Measurements from ENCODE around the gene VANGL2.
"Not testable (repeated sequence)": the region's sequence is repeated elsewhere in the genome, so short reads cannot be mapped to it uniquely, and the experiment has no call there.

Gene VANGL2

DNA sequence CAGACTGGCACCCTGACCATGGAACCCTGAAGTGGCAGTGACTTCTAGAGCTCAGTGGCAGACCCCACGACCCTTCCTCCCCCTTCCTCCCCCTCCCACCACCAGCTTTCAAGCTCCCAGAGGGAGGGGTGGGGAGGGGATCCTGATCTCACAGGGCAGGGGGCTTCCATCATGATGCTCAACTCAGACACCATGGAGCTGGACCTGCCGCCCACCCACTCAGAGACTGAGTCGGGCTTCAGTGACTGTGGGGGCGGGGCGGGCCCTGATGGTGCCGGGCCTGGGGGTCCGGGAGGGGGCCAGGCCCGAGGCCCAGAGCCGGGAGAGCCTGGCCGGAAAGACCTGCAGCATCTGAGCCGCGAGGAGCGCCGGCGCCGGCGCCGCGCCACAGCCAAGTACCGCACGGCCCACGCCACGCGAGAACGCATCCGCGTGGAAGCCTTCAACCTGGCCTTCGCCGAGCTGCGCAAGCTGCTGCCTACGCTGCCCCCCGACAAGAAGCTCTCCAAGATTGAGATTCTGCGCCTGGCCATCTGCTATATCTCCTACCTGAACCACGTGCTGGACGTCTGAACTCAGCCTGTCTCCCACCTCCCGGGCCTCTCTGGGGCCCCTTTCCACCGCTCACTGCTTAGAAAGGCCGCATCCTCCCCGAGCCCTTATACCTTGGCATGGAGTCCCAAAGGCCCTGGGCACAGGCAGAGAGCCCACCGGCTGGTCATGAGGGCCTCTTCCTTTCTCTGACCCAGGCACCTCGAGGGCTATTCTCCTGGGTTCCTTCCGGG, 29.6 kb upstream of the VANGL2 start:
- DNase-seq = no peak

DNA sequence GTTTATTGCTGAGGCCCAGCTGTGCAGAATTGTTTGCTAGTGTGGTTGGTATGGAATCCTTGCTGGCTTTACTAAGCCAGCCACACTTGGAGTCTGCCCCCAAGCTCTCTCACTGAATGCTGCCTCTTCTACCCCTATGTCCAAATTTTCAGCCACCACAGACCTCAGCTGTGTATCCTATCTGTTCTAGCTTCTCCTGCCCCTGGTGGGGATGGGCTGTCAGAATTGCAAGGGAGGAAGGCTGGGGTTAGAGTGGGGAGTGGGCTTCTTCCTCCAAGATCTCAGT, 29.1 kb upstream of the VANGL2 start:
- no peak for DNase-seq

DNA sequence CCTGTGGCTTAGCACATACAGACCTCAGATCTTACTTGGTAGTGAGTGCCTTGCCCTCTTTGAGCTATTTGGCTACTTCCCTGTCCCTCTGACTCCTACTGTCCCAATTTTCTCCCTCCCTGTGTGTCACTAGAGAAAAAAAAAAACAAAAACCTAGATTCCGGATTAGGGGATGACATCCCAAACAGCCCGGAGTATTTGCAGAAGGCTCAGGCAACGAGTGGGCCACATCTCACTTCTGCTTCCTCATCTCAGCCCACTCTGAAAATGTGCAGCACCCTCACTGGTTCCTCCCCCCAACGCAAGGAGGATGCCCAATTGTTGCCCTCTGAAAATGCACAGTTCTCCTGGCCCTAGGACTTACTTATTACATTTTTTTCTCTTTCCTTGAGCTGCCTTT, 28.6 kb upstream of the VANGL2 start:
- no peak for DNase-seq

DNA sequence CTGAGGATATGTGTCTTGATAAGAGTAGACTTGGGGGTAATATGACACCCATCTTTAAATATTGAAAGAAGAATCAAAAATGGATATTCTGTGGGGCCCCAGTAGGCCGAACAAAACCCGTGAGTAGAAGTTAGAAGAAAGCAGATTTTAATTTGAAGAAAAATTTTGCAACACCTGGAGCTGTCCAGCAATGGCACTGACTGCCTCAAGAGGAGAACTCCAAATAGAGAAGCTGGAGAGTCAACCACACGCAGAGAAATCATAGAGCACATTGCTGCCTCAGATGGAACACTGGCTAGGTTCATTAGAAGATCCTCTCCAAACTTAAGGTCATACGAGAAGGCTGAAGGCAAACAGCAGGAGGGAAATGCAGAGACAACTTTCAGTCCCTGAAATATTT, 26.7 kb upstream of the VANGL2 start:
- DNase-seq = no peak

DNA sequence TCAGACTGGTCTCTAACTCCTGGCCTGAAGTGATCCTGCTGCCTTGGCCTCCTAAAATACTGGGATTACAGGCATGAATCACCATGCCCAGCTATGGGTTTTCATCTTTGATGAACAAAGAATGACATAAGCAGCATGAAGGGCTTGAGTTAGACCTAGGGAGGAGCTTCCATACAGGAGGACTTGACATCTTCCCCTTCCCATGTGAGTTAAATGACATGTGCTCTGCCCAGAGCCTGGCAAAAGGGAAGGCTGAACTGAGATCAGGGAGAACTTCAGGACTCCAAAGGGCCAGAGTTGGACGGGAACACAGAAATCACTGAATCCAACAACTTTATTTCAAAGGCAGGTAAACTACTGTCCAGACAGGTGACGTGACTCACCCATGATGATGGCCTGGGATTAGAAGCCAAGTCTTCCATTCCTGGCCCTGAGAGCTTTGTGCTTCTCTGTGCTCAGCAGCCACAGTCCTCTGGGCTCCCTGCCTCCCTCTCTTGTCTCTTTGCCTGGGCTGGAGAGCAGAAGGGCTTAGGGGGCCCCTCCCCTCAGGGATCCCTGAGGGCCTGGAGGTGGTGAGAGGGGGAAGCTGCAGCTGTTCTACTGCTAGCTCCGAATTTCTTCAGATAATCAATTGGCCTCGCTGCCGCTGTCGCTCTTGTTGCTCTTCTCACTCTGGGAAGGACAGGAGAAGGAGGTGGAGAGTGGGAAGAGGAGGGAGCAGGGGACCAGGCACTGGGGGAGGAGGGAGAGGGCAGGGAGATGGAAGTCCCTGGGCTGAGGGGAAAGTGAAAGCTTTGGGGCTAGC, 25.9 kb upstream of the VANGL2 start:
- DNase-seq = no peak

DNA sequence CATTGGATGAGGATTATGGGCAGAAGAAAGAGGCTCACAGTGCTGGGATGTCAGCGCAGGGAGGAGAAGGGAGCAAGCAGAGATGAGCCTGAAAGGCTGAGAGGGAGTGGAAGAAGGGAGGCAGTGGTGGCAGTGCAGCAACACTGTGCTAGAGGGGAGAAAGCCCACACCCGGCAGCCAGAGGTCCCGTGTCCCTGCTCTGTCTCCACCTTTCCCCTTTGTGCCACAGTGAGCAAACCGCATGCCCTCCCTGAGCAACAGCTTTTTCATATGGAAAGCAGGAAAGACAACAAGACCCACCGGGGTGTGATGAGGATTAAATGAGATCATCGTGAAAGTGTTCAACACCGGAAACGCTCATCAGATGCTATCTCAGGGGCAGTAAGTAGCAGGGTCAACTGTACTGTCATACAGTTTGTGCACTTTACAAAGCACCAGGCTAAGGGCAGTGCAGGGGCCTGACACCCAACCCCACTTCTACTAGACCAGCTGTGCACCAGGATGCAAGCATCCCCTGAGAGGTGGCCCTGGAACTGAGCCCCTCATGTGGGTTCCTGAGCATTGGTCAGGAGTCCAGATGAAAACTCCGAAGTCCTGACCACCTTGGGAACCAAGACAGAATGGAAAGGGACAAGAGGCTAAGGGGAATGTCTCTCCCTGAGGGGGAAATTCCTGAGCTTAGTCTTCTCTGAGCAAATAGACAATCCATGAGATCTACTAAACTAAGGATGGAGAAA, 24.4 kb upstream of the VANGL2 start:
- no peak for DNase-seq

DNA sequence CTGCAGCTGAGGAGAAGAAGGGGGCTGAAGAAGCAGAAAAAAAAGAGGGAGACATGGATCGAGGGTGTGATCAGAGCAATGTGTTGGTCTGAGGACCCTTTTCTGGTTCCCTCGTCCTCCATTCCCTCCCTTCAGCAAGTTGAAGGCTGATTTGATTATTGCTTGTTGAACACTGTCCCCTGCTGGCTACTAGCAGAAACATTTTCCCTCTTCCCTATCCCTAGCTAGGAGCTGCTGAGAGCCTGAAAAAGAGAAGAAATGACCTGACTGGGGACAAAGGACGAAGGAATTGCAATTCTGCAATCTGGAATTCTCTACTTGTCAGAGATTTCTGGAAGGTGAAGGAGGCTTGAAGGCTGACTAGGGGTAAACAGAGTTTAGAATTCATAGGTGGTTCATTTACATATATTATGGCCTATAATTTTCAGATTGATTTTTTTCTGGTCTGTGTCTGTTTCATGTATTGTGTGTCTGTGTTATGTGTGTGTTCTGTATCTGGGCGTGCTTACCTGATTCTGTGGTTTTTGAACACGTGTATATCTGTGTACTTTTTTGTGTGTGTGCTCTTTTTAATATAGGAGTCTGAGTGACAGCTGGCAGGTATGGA, 23.7 kb upstream of the VANGL2 start:
- no peak for DNase-seq

DNA sequence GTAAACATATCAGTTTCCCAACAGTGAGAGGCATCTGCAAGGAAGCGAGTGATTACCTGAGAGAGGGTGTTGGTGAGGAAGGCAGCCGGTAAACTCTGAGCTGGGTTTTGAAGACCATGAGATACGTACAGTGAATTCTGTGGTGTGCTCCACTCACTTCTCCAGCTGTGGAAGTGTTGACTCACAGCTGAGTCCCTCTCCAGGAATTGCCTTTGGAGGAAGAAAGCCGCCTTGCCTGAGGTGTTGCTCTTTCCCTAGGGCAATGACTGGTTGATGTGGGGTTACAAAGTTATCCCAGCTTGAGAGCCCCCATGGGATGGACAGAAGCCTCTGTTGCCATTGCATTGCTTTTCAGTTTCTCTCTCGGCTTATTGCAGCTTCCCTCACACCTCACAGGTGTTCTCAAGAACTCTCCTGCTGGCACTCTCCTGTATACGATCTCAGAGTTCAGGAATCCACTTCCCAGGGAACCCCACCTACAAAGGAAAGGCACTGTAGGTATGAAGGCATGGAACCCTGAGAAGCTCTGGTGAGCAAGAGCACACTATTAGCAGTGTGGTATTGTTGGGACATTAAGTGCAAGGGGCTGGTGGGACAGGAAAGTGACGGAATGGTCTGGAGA, 22.7 kb upstream of the VANGL2 start:
- DNase-seq = no peak

DNA sequence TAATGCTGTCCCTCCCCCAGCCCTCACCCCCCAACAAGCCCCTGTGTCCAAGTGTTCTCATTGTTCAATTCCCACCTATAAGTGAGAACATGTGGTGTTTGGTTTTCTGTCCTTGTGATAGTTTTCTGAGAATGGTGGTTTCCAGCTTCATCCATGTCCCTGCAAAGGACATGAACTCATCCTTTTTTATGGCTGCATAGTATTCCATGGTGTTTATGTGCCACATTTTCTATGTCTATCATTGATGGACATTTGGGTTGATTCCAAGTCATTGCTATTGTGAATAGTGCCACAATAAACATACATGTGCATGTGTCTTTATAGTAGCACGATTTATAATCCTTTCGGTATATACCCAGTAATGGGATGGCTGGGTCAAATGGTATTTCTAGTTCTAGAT, 15.6 kb upstream of the VANGL2 start:
- not testable (repeated sequence) for DNase-seq

DNA sequence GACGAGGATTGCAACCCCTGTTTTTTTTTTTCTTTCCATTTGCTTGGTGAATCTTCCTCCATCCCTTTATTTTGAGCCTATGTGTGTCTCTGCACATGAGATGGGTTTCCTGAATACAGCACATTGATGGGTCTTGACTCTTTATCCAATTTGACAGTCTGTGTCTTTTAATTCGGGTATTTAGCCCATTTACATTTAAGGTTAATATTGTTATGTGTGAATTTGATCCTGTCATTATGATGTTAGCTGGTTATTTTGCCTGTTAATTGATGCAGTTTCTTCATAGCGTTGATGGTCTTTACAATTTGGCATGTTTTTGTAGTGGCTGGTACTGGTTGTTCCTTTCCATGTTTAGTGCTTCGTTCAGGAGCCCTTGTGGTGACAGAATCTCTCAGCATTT, 12.0 kb upstream of the VANGL2 start:
- DNase-seq = not testable (repeated sequence)

DNA sequence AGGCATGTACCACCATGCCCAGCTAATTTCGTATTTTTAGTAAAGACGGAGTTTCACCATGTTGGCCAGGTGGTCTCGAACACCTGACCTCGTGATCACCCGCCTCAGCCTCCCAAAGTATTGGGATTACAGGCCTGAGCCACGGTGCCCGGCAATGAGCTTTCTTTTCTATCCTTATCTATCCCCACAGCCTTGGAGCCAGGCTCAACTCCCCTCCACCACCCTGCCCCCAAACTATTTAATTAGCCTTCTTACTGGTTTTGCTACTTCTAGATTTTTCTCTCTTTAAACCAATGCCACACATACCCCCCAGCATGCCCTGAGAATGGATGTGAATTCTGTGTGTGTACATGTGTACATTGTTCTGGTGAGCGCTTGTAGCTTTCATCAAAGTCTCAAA, 5.7 kb upstream of the VANGL2 start:
- DNase-seq = no peak

GRCh38 chr1:160397651-160398050, 2.7 kb upstream of the VANGL2 start:
- no peak for DNase-seq

DNA sequence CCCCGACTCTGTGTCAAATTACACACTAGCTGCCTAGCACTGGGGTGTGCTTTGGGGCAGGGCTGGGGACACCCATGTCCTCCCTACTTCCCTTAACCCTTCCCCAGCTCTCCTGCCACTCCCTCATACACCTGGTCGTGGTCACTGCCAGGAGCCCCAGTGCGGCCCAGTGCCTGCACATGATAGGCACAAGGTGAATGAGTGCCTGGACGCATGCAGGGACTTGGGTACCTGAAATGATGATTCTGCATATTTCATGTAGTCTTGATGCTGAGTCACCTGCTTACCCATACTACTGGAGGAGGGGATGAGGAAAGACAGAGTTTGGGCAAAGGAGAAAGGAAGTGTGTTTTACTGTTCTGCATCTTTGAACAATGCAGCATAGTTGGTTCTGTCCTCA, 1.5 kb upstream of the VANGL2 start:
- DNase-seq = no peak

GRCh38 chr1:160399544-160400222, 681 bp upstream of the VANGL2 start:
- no peak for DNase-seq

DNA sequence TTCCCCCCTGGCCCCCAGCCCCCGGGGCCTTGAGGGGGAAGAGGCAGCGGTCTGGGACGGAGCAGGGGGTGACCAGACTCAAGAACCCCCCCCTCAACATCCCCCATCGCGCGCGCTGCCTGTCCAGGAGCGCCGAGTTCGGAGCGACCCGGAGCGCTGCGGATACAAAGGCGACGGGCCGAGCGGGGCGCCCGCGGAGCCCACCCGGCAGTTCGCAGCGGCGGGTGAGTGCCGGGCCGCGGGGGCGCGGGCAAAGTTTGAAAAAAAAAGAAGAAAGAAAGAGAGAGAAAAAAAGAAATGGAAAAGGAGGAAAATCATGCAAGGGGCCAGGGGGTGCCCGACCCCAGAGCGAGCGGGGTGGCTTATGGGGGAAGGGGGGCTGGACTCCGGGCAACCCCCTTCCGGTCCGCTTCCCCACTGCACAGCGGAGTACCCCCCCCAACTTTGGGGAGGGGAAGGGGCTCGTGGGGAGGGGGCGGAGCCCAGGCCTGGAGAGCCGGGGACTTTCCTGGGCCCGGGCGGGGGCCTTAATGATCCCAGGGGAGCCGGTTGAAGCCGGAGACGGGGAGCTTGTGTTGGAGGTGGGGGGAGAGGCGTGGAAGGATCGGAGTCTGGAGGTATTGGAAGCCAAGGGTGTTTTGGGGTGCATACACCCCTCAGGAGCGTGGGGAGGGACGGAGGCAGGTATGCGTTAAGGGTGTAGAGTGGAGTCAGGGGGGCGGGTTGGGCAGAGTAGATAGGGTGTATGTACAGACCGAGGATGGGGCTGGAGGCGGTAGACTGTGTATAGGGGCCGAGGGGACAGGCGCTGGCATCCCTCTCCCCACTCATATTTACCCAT, 502 bp downstream of the VANGL2 start:
- peak in 1 of 2 donors; percentile 9 for DNase-seq

GRCh38 chr1:160401487-160401805, 1.1 kb downstream of the VANGL2 start:
- no peak for DNase-seq

DNA sequence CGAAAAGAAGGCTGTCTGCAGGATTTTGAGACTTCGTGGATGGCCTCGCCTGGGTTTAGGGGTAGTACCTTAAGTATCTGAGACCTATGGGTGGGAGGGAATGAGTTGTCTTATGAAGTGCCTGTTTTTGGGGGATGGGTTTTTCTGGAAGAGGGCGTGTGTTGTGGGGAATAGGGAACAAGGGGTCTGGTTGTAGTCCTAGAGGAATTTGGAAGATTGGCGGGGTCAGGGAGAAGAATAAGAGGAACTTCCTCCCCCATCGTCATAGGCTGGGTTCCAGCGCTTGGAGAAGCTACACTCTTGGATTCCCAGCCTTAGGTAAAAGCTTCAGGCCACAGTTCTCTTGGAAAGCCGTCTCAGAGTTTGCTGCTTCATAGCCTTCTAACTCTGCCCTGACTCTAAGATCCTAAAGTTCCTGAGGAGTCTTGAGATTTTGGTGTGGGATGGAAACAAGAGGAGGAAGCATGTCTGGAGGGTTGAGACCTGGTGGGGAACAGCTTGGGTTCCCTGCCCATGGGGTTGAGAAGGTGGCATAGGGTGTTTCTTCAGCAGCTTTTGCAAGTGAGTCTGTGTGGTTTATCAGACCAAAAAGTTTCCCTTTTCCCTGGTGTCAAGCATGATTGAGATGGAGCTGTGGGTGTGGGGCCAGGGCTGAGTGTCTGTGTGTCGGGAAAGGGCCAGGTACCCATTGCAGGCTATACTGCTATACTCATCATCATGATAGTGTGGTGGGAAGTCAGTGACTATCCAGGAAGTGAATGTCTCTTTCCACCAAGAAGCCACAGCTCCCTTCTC, 1.8 kb downstream of the VANGL2 start:
- DNase-seq = no peak

GRCh38 chr1:160403244-160403643, 2.9 kb downstream of the VANGL2 start:
- DNase-seq = no peak

GRCh38 chr1:160404094-160404493, 3.7 kb downstream of the VANGL2 start:
- DNase-seq = no peak

DNA sequence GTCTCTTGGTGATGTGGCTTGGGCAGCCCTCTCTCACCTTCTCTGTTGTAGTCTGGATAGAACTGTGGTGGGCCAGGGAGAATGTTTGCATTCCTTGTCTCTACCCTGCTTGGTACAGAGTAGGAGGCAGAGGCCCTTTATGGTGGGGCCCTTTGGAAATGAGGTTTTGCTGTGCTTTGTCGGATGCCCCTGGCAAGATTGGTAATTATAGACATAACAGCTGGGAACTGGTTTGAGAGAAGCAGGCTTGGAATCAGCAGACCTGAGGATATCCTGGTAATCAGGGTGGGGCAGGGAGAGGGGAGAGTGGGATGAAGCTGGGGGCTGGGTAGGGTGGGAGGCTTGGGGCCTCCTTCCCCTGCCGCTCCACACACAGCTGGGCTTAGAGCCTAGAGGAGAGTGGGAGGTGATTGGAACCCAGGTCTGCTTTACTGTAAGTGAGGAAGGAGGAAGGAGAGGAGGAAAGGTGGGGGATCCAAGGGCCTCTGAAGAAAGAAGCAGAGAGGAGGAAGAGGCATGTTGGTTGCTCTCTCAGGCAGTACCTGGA, 5.0 kb downstream of the VANGL2 start:
- DNase-seq = no peak
